Measurements from ENCODE around the gene EMILIN2.

GRCh38 chr18:2916184-2916583 is 69.4 kb downstream of the EMILIN2 start:
- TF ChIP-seq EP300 (IDR thresholded peaks at IDR 0.05) (no peak), CTCF (IDR thresholded peaks at IDR 0.05) (no peak), POLR2AphosphoS5 (IDR thresholded peaks at IDR 0.05) (no peak)
